Measurements from ENCODE around the gene SLC41A1. TPM values are rescaled to one million over a fixed set of nuclear protein-coding genes. Genes with fewer than 3 reads are reported as not detected.

The SLC41A1 gene
- total RNA-seq, 1 experiment from 2014 or later = 31.9 TPM

GRCh38 chr1:205792961-205793673, 19.9 kb downstream of the SLC41A1 start:
- no peak for DNase-seq
- no peaks in the 10 kb centered on the region for H3K27me3 Mint-ChIP-seq (ENCODE audit: unreplicated experiment)
- H3K4me1 Mint-ChIP-seq (ENCODE audit: low read depth, unreplicated experiment) = no peaks in the 10 kb centered on the region
- H3K27ac Mint-ChIP-seq (ENCODE audit: unreplicated experiment) = no peak overlapping the region
- no peak for TF ChIP-seq CTCF (IDR thresholded peaks at IDR 0.05; ENCODE audit: unreplicated experiment)
- peaks cover 4% of the 10 kb centered on the region for H3K36me3 Mint-ChIP-seq (ENCODE audit: insufficient read depth, unreplicated experiment)
- H3K4me3 Mint-ChIP-seq (ENCODE audit: low read depth, unreplicated experiment) = no peak overlapping the region
- no TSS peak for BruUV-seq (replicated peaks)
- CTCF ChIA-PET = interaction anchor here (0.7 to 2.3 kb wide), 6 partner anchors 18 to 184 kb away, joined by 4 to 10 read pairs (median 4); partner anchors contain the start of gene RAB29
- intact Hi-C loops (cut with micrococcal nuclease; ENCODE audit: unreplicated experiment) = loop anchor here (10.0 kb wide), 2 partner anchors 62 to 312 kb away; partner anchors contain the start of gene PM20D1
- H3K9me3 Mint-ChIP-seq (ENCODE audit: low read depth, unreplicated experiment) = no peaks in the 10 kb centered on the region

GRCh38 chr1:205792481-205792881, 20.5 kb downstream of the SLC41A1 start:
- Mint-ChIP-seq H3K9me3 (ENCODE audit: low read depth, unreplicated experiment) (no peaks in the 10 kb centered on the region), H3K27ac (ENCODE audit: unreplicated experiment) (no peak overlapping the region), H3K27me3 (ENCODE audit: unreplicated experiment) (no peaks in the 10 kb centered on the region), H3K4me1 (ENCODE audit: low read depth, unreplicated experiment) (no peaks in the 10 kb centered on the region), H3K36me3 (ENCODE audit: insufficient read depth, unreplicated experiment) (peaks cover 4% of the 10 kb centered on the region), H3K4me3 (ENCODE audit: low read depth, unreplicated experiment) (no peak overlapping the region)
- no peak for TF ChIP-seq CTCF (IDR thresholded peaks at IDR 0.05; ENCODE audit: unreplicated experiment)
- CTCF ChIA-PET = interaction anchor here (0.5 to 2.3 kb wide), 13 partner anchors 17 to 193 kb away, joined by 3 to 47 read pairs (median 5); partner anchors contain the start of genes PM20D1 and RAB29
- no peak for DNase-seq
- intact Hi-C loops (cut with micrococcal nuclease; ENCODE audit: unreplicated experiment) = loop anchor here (10.0 kb wide), 2 partner anchors 62 to 312 kb away; partner anchors contain the start of gene PM20D1
- no TSS peak for BruUV-seq (replicated peaks)

- Mint-ChIP-seq H3K27me3 (ENCODE audit: unreplicated experiment) (no peaks in the 10 kb centered on the region), H3K4me3 (ENCODE audit: low read depth, unreplicated experiment) (no peak overlapping the region), H3K9me3 (ENCODE audit: low read depth, unreplicated experiment) (no peaks in the 10 kb centered on the region), H3K27ac (ENCODE audit: unreplicated experiment) (no peak overlapping the region), H3K4me1 (ENCODE audit: low read depth, unreplicated experiment) (no peaks in the 10 kb centered on the region), H3K36me3 (ENCODE audit: insufficient read depth, unreplicated experiment) (peaks cover 4% of the 10 kb centered on the region)
- no TSS peak for BruUV-seq (replicated peaks)
- CTCF ChIA-PET = interaction anchor here (0.5 to 1.9 kb wide), 10 partner anchors 16 to 194 kb away, joined by 3 to 47 read pairs (median 6); partner anchors contain the start of genes PM20D1 and RAB29
- peak; percentile 89 for TF ChIP-seq CTCF (IDR thresholded peaks at IDR 0.05; ENCODE audit: unreplicated experiment)
- peak; percentile 81 for DNase-seq
- intact Hi-C loops (cut with micrococcal nuclease; ENCODE audit: unreplicated experiment) = loop anchor here (1.0 to 10.0 kb wide), 4 partner anchors 63 to 313 kb away; partner anchors contain the start of gene PM20D1
Observed at GRCh38 chr1:205791568-205792180, 21.3 kb downstream of the SLC41A1 start.

GRCh38 chr1:205787287-205787916, 25.6 kb downstream of the SLC41A1 start:
- H3K36me3 Mint-ChIP-seq (ENCODE audit: insufficient read depth, unreplicated experiment) = no peaks in the 10 kb centered on the region
- intact Hi-C loops (cut with micrococcal nuclease; ENCODE audit: unreplicated experiment) = no loop called here
- no peaks in the 10 kb centered on the region for H3K4me1 Mint-ChIP-seq (ENCODE audit: low read depth, unreplicated experiment)
- no peak overlapping the region for H3K4me3 Mint-ChIP-seq (ENCODE audit: low read depth, unreplicated experiment)
- BruUV-seq (replicated peaks) = no TSS peak
- CTCF ChIA-PET = interaction anchor here (1.4 kb wide), 1 partner anchor 190 kb away, joined by 4 read pairs; no protein-coding TSS in a partner anchor
- H3K27me3 Mint-ChIP-seq (ENCODE audit: unreplicated experiment) = no peaks in the 10 kb centered on the region
- no peak for DNase-seq
- no peaks in the 10 kb centered on the region for H3K9me3 Mint-ChIP-seq (ENCODE audit: low read depth, unreplicated experiment)
- no peak for TF ChIP-seq CTCF (IDR thresholded peaks at IDR 0.05; ENCODE audit: unreplicated experiment)
- no peak overlapping the region for H3K27ac Mint-ChIP-seq (ENCODE audit: unreplicated experiment)
